Naive thymus-derived CD8-positive, alpha-beta T cell (primary cell): ENCODE data around the gene TAGAP. TPM values are rescaled to one million over a fixed set of nuclear protein-coding genes. Genes with fewer than 3 reads are reported as not detected.
A peak's percentile ranks its signal among the peaks of the same experiment; 100 is the strongest.
"Not testable (repeated sequence)": the region's sequence is repeated elsewhere in the genome, so short reads cannot be mapped to it uniquely, and the experiment has no call there.

Experiments used
- ATAC-seq, 2 donors: fragments of 150-1000 bp; cut with Tn5 transposase in 1 of 2; sonication (Bioruptor Pico), chemical (Tn5 transposase) in 1 of 2; 1 replicate in 1 of 2; 2 replicates in 1 of 2; pipeline ENCODE4 v1.10.0; 2021; ENCODE audit warnings: mild to moderate bottlenecking in 2 of 2, moderate library complexity in 2 of 2
- POLR2A ChIA-PET: fragments of 350-600 bp; sonication (Branson Sonifier 250); formaldehyde crosslinking; loops from one replicate; lab custom pipeline; 2021; ENCODE audit warnings: antibody characterized with exemption; lab: Charles Lee
- DNase-seq, 10 donors: peaks; one replicate each; pipeline versions ENCODE4 v3.0.0 to v3.0.0-alpha.2; 2020 to 2022
- H3K27ac Mint-ChIP-seq, 10 donors: one replicate each; pipeline ENCODE4 v1.8.0; 2020 to 2022; ENCODE audit warnings: mild to moderate bottlenecking in 10 of 10, mixed read lengths in 10 of 10, moderate library complexity in 4 of 10, inconsistent platforms in 1 of 10
- H3K27me3 Mint-ChIP-seq, 5 donors: one replicate each; pipeline ENCODE4 v1.8.0; 2021 to 2022; ENCODE audit warnings: mixed read lengths in 5 of 5
- H3K36me3 Mint-ChIP-seq, 3 donors: one replicate each; pipeline ENCODE4 v1.8.0; 2020 to 2022; ENCODE audit warnings: mixed read lengths in 3 of 3, mild to moderate bottlenecking in 2 of 3, inconsistent platforms in 1 of 3
- H3K4me1 Mint-ChIP-seq, 4 donors: one replicate each; pipeline ENCODE4 v1.8.0; 2021 to 2022; ENCODE audit warnings: mixed read lengths in 4 of 4
- H3K4me3 Mint-ChIP-seq, 10 donors: one replicate each; pipeline ENCODE4 v1.8.0; 2020 to 2022; ENCODE audit warnings: mild to moderate bottlenecking in 10 of 10, mixed read lengths in 10 of 10, moderate library complexity in 6 of 10, inconsistent platforms in 1 of 10
- H3K9me3 Mint-ChIP-seq, 9 donors: one replicate each; pipeline ENCODE4 v1.8.0; 2020 to 2022; ENCODE audit warnings: mixed read lengths in 9 of 9, mild to moderate bottlenecking in 3 of 9, inconsistent platforms in 1 of 9, moderate library complexity in 1 of 9
- polyA plus RNA-seq, 3 donors: library from polyadenylated mRNA; unstranded; fragments of 300-500 nt; fragmentation: Illumina TruSeq; gene quantifications; one replicate each; pipeline ENCODE4 v1.2.3, GENCODE V29; 2021
- total RNA-seq, 8 experiments: library from RNA in 2 of 8; stranded (reverse) in 2 of 8; gene quantifications; one replicate each; pipeline ENCODE4 v1.2.3 and lab custom pipeline; 2021 to 2026

The TAGAP gene
- total and polyA plus RNA-seq, 5 experiments from 2014 or later: 54.5 to 111 (median 97.4) TPM

DNA sequence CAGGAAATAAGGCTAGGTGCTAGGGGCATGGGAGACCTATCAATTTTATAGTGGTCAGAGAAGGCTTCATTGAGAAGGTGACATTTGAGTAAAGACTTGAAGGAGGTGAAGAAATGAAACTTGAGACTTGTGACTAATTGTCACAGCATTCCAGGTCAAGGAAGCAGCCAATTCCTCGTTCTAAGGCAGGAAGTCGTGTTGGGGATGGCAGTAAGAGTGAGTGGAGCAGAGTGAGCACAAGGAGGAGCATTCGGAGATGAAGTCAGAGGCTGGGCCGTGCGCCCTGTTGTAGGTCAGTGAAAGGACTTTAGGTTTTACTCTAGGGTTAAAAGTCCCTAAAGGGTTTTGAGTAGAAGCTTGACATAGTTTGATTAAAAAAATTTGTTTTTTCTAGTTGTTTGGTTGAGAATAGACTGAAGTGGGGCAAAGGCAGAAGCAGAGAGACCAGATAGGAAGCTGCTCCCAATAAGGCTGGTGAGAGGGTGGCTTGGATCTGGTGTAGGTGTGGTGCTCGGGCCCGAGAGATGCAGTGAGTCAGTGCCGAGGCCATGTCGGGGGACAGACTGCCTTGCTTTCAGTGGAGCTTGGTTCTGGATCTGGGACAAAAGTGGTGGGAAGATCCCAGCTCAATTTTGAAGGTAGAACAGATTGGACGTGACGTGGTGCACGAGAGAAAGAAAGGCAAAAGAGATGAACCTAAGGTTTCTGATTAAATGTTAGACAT lies 42.2 kb downstream of the TAGAP start:
- Mint-ChIP-seq H3K4me3 (no peak overlapping the region), H3K27ac (peak overlapping the region in 2 of 10 donors; percentile 40 to 51), H3K27me3 (no peaks in the 10 kb centered on the region), H3K9me3 (no peaks in the 10 kb centered on the region), H3K4me1 (peaks cover 21 to 31% (median 26%) of the 10 kb centered on the region in 4 donors), H3K36me3 (no peaks in the 10 kb centered on the region)
- no peak for DNase-seq
- ATAC-seq: no peak
- POLR2A ChIA-PET: interaction anchor here (0.8 kb wide), 1 partner anchor 11 kb away, joined by 4 read pairs; no protein-coding TSS in a partner anchor

DNA sequence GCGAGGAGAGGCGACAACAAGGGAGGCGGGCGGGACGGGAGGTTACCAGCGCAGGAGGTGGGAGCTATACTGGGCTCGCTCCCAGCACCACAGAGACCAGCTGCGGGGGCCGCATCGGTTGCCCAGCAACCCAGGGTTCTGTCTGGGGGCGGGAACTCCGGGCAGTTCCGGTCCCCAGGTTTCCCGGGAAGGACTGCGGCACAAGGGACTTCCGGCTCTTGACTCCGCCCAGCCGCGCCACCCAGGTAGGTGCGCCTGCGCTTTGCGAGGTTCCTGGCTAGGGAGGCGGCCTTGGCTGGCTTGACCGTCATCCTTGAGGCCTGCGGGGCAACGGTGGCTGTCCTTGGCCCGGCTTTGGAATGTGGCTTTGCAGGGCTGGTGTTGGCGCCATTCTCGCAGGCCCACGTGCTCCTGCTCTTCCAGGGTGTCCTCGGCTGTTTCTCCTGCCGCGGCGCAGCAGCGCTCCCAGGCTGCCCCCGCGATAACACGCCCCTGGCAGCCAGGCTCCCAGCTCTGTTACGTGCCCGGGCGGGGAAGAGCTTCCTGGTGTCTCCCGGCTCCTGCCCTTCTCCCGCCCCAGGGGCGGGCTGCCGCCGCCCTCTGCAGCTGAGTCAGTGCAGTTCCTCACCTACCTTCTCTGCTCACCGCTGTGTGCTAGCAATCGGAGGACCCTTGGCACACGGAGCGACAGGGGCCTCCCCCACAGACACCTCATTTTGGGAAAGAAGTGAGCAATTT lies 45.0 kb downstream of the TAGAP start, which contains the start of gene RSPH3:
Gene RSPH3 (minus strand): TSS at position 537 of the 738 bp plus-strand sequence. CDS start 652 bp downstream, outside the sequence.
- Mint-ChIP-seq H3K9me3 (no peaks in the 10 kb centered on the region), H3K4me3 (peak within 1 kb of the TSS; percentile 92 to 99 (median 97))
- POLR2A ChIA-PET: interaction anchor here (0.5 to 2.4 kb wide), 13 partner anchors 8 to 351 kb away, joined by 3 to 34 read pairs (median 4); partner anchors contain the start of gene TAGAP

DNA sequence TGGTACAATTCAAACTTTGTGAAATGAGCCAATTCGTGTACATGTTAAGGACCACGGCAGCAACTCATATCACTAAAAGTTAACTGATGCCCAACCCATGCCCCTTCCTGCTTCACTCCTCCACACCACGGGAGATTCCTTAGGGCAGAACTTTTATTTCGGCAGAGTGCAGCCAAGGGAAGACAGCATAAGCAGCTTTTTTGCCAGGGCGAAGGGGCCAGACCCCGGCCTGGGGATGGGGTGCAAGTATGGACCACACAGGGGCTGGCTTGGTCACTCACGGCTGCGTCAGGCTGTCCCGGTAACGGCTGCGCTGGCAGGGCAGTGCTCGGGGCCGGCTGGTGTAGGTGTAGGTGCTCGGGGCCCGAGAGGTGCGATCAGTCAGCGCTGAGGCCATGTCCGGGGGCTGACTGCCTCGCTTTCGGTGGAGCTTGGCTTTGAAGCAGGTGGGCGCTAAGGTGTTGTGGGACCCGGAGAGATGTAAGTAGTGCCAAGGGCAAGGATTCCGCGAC lies 45.6 kb downstream of the TAGAP start:
- POLR2A ChIA-PET: interaction anchor here (0.9 to 2.4 kb wide), 9 partner anchors 8 to 350 kb away, joined by 3 to 34 read pairs (median 4); partner anchors contain the start of gene TAGAP
- no peaks in the 10 kb centered on the region for H3K27me3 Mint-ChIP-seq
- no peaks in the 10 kb centered on the region for H3K36me3 Mint-ChIP-seq
- DNase-seq (peak in 3 of 10 donors; percentile 1 to 12 (median 10)), ATAC-seq (no peak)
- peak overlapping the region; percentile 92 to 99 (median 97) for H3K4me3 Mint-ChIP-seq
- peaks cover 17 to 51% (median 22%) of the 10 kb centered on the region in 4 donors for H3K4me1 Mint-ChIP-seq
- H3K27ac Mint-ChIP-seq: peak overlapping the region; percentile 87 to 97 (median 92)
- no peaks in the 10 kb centered on the region for H3K9me3 Mint-ChIP-seq

More for the DNA sequence above, 45.0 kb downstream of the TAGAP start, which contains the start of gene RSPH3:
- DNase-seq: peak; percentile 80 to 93 (median 83)
- Mint-ChIP-seq H3K36me3 (no peaks in the 10 kb centered on the region), H3K27ac (peak within 1 kb of the TSS; percentile 87 to 97 (median 92)), H3K27me3 (no peaks in the 10 kb centered on the region), H3K4me1 (peaks cover 20 to 50% (median 23%) of the 10 kb centered on the region in 4 donors)
- ATAC-seq: peak; percentile 83 to 87

DNA sequence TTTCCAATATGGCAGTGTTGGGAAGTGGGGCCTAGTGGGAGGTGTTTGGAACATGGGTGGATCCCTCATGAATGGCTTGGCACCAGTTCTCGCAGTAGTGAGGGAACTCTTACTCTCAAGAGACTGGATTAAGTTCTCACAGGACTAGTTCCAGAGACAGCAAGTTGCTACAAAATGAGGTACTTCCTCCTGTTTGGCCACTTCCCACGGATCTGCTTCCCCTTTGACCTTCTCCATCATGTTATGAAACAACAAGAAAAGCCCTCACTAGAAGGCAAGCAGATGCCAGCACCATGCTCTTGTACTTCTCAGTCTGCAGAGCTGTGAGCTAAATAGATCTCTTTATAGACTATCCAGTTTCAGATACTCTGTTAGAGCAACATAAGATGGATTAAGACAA lies 47.9 kb downstream of the TAGAP start:
- Mint-ChIP-seq H3K9me3 (no peaks in the 10 kb centered on the region), H3K36me3 (no peaks in the 10 kb centered on the region), H3K4me3 (no peak overlapping the region), H3K27me3 (no peaks in the 10 kb centered on the region), H3K4me1 (peaks cover 12 to 45% (median 18%) of the 10 kb centered on the region in 4 donors), H3K27ac (no peak overlapping the region)
- POLR2A ChIA-PET: no interaction called here
- ATAC-seq: no peak
- no peak for DNase-seq

DNA sequence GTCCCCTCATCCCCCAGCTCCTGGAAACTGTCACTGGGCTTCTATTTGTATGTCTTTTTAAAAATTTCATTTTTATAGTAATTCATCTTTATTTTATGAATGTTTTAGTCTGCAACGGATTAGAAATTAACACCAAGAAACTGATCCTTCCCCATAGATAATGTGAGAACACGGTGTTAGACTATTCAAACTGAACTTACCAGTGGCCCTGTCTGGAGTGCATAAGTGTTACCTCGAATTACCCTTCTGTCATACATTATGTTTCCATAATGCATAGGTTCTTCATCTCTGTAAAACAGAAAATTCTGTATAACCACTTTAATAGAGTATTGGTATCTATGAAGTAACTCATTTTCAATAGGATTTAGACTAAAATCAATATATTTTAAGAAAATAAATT lies 51.2 kb downstream of the TAGAP start:
- no peak for ATAC-seq
- POLR2A ChIA-PET: interaction anchor here (0.6 to 0.7 kb wide), 2 partner anchors 24 to 1613 kb away, joined by 3 to 5 read pairs; no protein-coding TSS in a partner anchor
- no peak overlapping the region for H3K4me3 Mint-ChIP-seq

DNA sequence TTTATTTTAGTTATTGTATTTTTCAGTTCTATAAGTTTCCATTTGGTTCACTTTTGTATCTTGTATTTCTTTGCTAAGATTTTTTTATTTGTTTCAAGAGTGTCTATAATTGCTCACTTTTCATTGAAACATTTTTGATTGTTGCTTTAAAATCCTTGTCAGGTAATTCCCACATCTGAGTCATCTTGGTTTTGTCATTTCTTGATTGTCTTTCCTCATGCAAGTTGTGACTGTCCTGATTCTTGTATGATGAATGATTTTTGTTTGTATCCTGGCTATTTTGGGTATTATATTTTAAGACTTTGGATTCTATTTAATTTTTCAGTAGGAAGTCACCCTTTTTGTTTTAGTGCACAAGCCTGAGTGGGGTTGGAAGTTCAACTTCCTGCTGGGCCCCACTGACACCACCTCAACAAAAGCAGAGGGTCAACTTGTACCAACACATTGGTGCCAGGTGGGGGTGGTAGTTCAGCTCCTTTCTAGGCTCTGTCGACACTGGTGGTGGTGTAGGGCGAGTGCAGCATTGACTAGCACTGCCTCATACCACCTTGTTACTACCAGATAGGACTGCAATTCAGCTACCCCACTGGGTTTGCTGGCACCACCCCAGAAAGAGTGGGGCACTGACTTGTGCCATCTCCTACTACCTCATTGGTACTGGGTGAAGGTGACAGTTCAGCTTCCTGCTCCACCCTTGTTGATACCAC lies 53.6 kb downstream of the TAGAP start:
- Mint-ChIP-seq H3K27ac (no peak overlapping the region), H3K27me3 (no peaks in the 10 kb centered on the region), H3K9me3 (peaks cover 4 to 16% (median 12%) of the 10 kb centered on the region in 9 donors), H3K4me1 (peaks cover 0 to 21% (median 3%) of the 10 kb centered on the region in 4 donors), H3K36me3 (peaks cover 0 to 18% (median 8%) of the 10 kb centered on the region in 3 donors), H3K4me3 (no peak overlapping the region)
- POLR2A ChIA-PET: no interaction called here
- DNase-seq (no peak), ATAC-seq (peak; percentile 25 to 57)

More for the DNA sequence above, 51.2 kb downstream of the TAGAP start:
- H3K27ac Mint-ChIP-seq: peak overlapping the region in 2 of 10 donors; percentile 38 to 46
- peaks cover 0 to 7% (median 2%) of the 10 kb centered on the region in 3 donors for H3K36me3 Mint-ChIP-seq
- H3K27me3 Mint-ChIP-seq: no peaks in the 10 kb centered on the region
- H3K9me3 Mint-ChIP-seq: peaks cover 0 to 7% (median 3%) of the 10 kb centered on the region in 9 donors
- DNase-seq: no peak
- H3K4me1 Mint-ChIP-seq: peaks cover 0 to 32% (median 4%) of the 10 kb centered on the region in 4 donors

DNA sequence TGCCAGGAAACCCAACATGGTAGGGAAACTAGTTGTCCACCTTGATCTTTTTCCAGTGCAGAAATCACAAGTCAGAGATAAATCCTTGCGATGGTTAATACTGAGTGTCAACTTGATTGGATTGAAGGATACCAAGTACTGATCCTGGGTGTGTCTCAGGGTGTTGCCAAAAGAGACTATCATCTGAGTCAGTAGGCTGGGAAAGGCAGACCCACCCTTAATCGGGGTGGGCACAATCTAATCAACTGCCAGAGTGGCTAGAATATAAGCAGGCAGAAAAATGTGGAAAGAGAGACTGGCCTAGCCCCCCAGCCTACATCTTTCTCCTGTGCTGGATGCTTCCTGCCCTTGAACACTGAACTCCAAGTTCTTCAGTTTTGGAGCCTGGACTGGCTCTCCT lies 55.1 kb downstream of the TAGAP start:
- H3K27ac Mint-ChIP-seq, DNase-seq, H3K27me3 Mint-ChIP-seq, POLR2A ChIA-PET, H3K4me1 Mint-ChIP-seq, H3K4me3 Mint-ChIP-seq, ATAC-seq: not testable (repeated sequence)
- Mint-ChIP-seq H3K9me3 (peaks cover 4 to 16% (median 12%) of the 10 kb centered on the region in 9 donors), H3K36me3 (peaks cover 0 to 18% (median 8%) of the 10 kb centered on the region in 3 donors)

DNA sequence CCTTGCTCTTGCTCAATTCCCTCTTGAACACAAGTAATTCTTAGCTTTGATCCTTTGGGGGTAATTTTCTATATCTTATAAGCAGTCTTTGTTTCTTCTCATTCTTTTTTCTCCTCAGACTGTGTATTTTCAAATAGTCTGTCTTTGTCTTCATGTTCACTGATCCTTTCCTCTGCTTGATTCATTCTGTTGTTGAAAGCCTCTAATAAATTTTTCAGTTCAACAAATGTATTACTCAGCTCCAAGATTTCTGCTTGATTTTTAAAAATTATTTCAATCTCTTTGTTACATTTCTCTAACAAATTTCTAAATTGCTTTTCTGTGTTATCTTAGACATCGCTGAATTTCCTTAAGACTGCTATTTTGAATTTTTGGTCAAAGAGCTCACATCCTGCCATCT lies 56.3 kb downstream of the TAGAP start:
- Mint-ChIP-seq H3K27me3 (no peaks in the 10 kb centered on the region), H3K36me3 (peaks cover 0 to 18% (median 8%) of the 10 kb centered on the region in 3 donors), H3K4me3 (no peak overlapping the region), H3K9me3 (peaks cover 4 to 16% (median 12%) of the 10 kb centered on the region in 9 donors), H3K4me1 (peaks cover 0 to 9% (median 3%) of the 10 kb centered on the region in 4 donors), H3K27ac (no peak overlapping the region)
- DNase-seq (no peak), ATAC-seq (no peak)
- POLR2A ChIA-PET: no interaction called here

DNA sequence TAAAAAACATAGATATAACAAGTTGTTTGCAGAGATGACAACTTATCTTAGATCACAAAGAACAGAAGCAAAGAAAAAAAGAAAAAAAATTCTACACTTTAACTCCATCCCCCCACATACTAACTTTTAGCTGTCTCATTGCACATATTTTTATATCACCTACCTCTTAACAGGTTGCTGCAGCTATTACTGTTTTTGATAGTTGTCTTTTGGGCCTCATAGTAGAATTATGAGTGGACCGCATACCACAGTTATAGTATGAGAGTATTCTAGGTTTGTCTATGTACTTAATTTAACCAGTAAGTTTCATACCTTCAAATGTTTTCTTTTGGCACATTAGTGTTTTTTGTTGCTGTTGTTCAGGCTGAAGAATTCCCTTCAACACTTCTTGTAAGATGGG lies 57.1 kb downstream of the TAGAP start:
- H3K27ac Mint-ChIP-seq: no peak overlapping the region
- H3K36me3 Mint-ChIP-seq: peaks cover 0 to 18% (median 8%) of the 10 kb centered on the region in 3 donors
- H3K4me1 Mint-ChIP-seq: peaks cover 0 to 9% (median 3%) of the 10 kb centered on the region in 4 donors
- H3K4me3 Mint-ChIP-seq: no peak overlapping the region
- peaks cover 4 to 16% (median 12%) of the 10 kb centered on the region in 9 donors for H3K9me3 Mint-ChIP-seq
- DNase-seq (no peak), ATAC-seq (no peak)
- no peaks in the 10 kb centered on the region for H3K27me3 Mint-ChIP-seq
- POLR2A ChIA-PET: no interaction called here
